ENCODE results near the gene AIFM1.

DNA sequence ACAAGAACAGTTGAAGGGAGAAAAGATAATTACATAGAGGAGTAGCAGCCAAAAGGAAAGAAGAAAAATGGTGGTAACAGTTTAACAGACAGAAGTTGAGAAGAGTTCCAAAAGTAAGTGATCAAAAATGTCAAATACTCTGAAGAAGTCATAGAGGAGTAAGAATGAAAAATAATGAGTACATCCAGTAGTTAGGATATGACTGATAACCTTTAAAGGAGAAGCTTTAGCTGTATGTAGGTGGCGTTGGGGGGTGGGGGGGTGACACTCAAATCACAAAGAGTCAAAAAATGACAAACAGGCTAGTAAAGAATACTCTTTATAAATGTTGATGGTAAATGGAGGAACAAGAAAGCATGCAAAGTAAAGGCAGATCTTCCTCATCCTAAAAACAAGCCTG is 46.7 kb upstream of the AIFM1 start:
- TF ChIP-seq, protein P1, sequence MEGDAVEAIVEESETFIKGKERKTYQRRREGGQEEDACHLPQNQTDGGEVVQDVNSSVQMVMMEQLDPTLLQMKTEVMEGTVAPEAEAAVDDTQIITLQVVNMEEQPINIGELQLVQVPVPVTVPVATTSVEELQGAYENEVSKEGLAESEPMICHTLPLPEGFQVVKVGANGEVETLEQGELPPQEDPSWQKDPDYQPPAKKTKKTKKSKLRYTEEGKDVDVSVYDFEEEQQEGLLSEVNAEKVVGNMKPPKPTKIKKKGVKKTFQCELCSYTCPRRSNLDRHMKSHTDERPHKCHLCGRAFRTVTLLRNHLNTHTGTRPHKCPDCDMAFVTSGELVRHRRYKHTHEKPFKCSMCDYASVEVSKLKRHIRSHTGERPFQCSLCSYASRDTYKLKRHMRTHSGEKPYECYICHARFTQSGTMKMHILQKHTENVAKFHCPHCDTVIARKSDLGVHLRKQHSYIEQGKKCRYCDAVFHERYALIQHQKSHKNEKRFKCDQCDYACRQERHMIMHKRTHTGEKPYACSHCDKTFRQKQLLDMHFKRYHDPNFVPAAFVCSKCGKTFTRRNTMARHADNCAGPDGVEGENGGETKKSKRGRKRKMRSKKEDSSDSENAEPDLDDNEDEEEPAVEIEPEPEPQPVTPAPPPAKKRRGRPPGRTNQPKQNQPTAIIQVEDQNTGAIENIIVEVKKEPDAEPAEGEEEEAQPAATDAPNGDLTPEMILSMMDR (IDR thresholded peaks at IDR 0.05) = no peak
- TF ChIP-seq POLR2A (IDR thresholded peaks at IDR 0.05) = no peak

All from lower leg skin (tissue), 3 donors.